GM06990 (cell line): Measurements from ENCODE around the gene TSPAN16.

Experiments
- DNase-seq: peaks from one replicate; pipeline ENCODE4 v3.0.0-alpha.2; 2011; ENCODE audit not compliant: insufficient read length; ENCODE audit errors: extremely low read depth
- H3K27me3 ChIP-seq: replicated peaks from 2 replicates; pipeline ENCODE4 v1.6.0; 2011; ENCODE audit warnings: low read length; ENCODE audit not compliant: control insufficient read depth, insufficient read depth
- H3K36me3 ChIP-seq: 2 replicates; pipeline ENCODE4 v1.5.1; 2011; ENCODE audit warnings: low read length; ENCODE audit not compliant: control insufficient read depth, insufficient read depth
- H3K4me3 ChIP-seq: replicated peaks from 2 replicates; pipeline ENCODE4 v1.5.1; 2011; ENCODE audit warnings: low read depth, mild to moderate bottlenecking, control low read depth, low read length
- TF ChIP-seq, protein P1 (sequence below): IDR thresholded peaks from 2 replicates; pipeline ENCODE4 v1.5.1; 2011; ENCODE audit warnings: low read length, control low read depth, mild to moderate bottlenecking, inconsistent platforms; ENCODE audit not compliant: insufficient read depth, poor library complexity, severe bottlenecking

Gene TSPAN16

GRCh38 chr19:11291991-11292390 lies 4.0 kb upstream of the TSPAN16 start:
- no peaks in the 10 kb centered on the region for H3K27me3 ChIP-seq
- TF ChIP-seq, protein P1, sequence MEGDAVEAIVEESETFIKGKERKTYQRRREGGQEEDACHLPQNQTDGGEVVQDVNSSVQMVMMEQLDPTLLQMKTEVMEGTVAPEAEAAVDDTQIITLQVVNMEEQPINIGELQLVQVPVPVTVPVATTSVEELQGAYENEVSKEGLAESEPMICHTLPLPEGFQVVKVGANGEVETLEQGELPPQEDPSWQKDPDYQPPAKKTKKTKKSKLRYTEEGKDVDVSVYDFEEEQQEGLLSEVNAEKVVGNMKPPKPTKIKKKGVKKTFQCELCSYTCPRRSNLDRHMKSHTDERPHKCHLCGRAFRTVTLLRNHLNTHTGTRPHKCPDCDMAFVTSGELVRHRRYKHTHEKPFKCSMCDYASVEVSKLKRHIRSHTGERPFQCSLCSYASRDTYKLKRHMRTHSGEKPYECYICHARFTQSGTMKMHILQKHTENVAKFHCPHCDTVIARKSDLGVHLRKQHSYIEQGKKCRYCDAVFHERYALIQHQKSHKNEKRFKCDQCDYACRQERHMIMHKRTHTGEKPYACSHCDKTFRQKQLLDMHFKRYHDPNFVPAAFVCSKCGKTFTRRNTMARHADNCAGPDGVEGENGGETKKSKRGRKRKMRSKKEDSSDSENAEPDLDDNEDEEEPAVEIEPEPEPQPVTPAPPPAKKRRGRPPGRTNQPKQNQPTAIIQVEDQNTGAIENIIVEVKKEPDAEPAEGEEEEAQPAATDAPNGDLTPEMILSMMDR = no peak
- no peaks in the 10 kb centered on the region for H3K36me3 ChIP-seq
- DNase-seq = no peak
- no peak overlapping the region for H3K4me3 ChIP-seq

GRCh38 chr19:11293433-11294389 lies 2.2 kb upstream of the TSPAN16 start:
- peak; percentile 88 for DNase-seq
- no peaks in the 10 kb centered on the region for H3K36me3 ChIP-seq
- TF ChIP-seq, protein P1 = peak; percentile 100
- no peaks in the 10 kb centered on the region for H3K27me3 ChIP-seq
- H3K4me3 ChIP-seq = no peak overlapping the region

- Histone ChIP-seq H3K27me3 (no peaks in the 10 kb centered on the region), H3K36me3 (no peaks in the 10 kb centered on the region), H3K4me3 (no peak overlapping the region)
- TF ChIP-seq, protein P1 = no peak
- no peak for DNase-seq
Observed at GRCh38 chr19:11295180-11295579, 780 bp upstream of the TSPAN16 start.

DNA sequence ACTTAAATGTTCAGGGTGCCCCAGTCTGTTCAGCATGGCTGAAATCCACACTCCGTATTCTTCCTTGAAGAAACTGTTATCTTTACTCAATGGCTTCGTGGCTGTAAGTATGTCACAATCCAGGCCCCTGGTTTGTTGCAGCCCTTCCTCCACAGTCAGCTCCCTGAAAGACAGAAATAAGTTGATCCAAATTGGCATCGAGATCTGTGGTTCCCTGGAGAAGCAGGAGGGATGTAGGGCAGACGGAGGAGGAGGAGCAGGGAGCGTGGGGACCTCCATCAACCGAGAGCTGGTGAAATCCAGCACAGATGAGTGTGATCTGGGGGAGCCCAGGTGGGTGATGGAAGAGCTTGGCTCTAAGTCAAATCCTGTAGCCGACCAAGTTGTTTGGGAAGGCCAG lies 304 bp downstream of the TSPAN16 start:
- Histone ChIP-seq H3K27me3 (no peaks in the 10 kb centered on the region), H3K4me3 (no peak overlapping the region), H3K36me3 (no peaks in the 10 kb centered on the region)
- TF ChIP-seq, protein P1 = no peak
- no peak for DNase-seq

DNA sequence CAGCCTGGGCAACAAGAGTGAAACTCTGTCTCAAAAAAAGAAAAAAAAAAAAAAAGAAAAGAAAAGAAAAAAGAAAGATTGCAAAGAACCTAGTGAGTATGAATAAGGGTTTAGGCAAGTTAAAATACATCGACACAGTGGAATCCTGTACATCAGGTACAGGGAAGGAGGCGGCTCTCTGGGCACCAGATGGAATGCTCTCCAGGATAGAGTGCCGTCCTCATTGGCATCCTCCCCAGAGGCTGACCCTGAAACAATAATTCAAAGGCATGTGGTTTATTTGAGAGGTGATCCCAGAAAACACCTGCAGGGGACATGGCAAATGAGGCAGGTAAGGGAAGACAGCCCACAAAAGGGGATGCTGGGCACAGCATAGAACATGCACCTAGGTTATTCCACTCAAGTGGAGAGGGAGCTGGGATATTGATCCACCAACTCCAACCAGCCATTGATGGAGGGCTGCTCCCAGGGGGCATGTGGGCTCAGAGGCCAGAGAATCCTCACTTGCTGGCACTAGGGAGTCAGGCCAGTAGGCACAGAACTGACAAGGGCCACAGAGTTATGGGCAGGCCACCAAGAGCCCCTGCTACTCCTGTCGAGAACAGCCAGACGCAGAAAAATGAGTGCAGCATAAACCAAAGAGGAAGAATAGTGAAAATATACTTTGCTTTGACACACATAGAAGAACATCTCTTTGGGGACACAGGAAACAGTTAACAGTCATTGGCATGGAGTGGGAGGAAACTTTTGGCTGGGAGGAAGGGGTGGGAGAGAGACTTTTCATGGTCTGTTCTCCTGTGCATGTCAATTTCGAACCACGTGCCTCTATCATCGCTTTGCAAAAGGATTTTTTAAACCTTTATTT lies 4.2 kb downstream of the TSPAN16 start:
- Histone ChIP-seq H3K27me3 (no peaks in the 10 kb centered on the region), H3K36me3 (no peaks in the 10 kb centered on the region), H3K4me3 (no peak overlapping the region)
- TF ChIP-seq, protein P1 = no peak
- DNase-seq = no peak
